DND-41 (cell line): ENCODE measurements around the gene ZNF329.

Experiments used
- ATAC-seq: fragments of 200-7000 bp; cut with Tn5 transposase; 3 replicates; pipeline ENCODE4 v1.9.1; 2021; ENCODE audit warnings: low read depth; ENCODE audit not compliant: insufficient read depth
- DNase-seq: peaks from one replicate; pipeline ENCODE4 v3.0.0-alpha.2; 2020
- H2AFZ ChIP-seq: 2 replicates; pipeline ENCODE4 v1.6.0; 2012; ENCODE audit warnings: low read depth, low read length
- H3K27ac ChIP-seq: 2 replicates; pipeline ENCODE4 v1.5.1; 2012; ENCODE audit warnings: low read length, inconsistent platforms
- H3K27me3 ChIP-seq: fragments of 200-600 bp; sonication (generic); 2 replicates; pipeline ENCODE4 v1.6.0; 2012; ENCODE audit warnings: low read length, mild to moderate bottlenecking, inconsistent platforms; ENCODE audit not compliant: insufficient read depth, poor library complexity
- H3K36me3 ChIP-seq: 2 replicates; pipeline ENCODE4 v1.5.1; 2012; ENCODE audit warnings: low read length, inconsistent platforms; ENCODE audit not compliant: insufficient read depth
- H3K4me1 ChIP-seq: 2 replicates; pipeline ENCODE4 v1.5.1; 2012; ENCODE audit warnings: mild to moderate bottlenecking, low read length; ENCODE audit not compliant: insufficient read depth
- H3K4me2 ChIP-seq: 2 replicates; pipeline ENCODE4 v1.6.0; 2012; ENCODE audit warnings: mild to moderate bottlenecking, moderate library complexity, low read length, inconsistent platforms; ENCODE audit not compliant: insufficient read depth
- H3K4me3 ChIP-seq, 2 experiments: fragments of 200-600 bp in 1 of 2; shearing (Covaris generic) in 1 of 2; 2 replicates each; pipeline ENCODE4 v1.5.1; 2012 to 2016; ENCODE audit warnings: inconsistent platforms in 2 of 2, low read length in 2 of 2, mild to moderate bottlenecking in 2 of 2, low read depth in 1 of 2, moderate library complexity in 1 of 2
- H3K79me2 ChIP-seq: 2 replicates; pipeline ENCODE4 v1.6.0; 2012; ENCODE audit warnings: low read length, inconsistent platforms; ENCODE audit not compliant: insufficient read depth
- H3K9ac ChIP-seq: 2 replicates; pipeline ENCODE4 v1.6.0; 2012; ENCODE audit warnings: low read depth, mild to moderate bottlenecking, inconsistent platforms, low read length, moderate library complexity
- H3K9me3 ChIP-seq: 2 replicates; pipeline ENCODE4 v1.5.1; 2012; ENCODE audit warnings: low read length, moderate library complexity, mild to moderate bottlenecking, inconsistent platforms; ENCODE audit not compliant: insufficient read depth, severe bottlenecking
- H4K20me1 ChIP-seq: 2 replicates; pipeline ENCODE4 v1.6.0; 2012; ENCODE audit warnings: low read length; ENCODE audit not compliant: insufficient read depth
- EZH2 ChIP-seq: IDR thresholded peaks from 3 replicates; pipeline ENCODE4 v1.6.1; 2012; ENCODE audit warnings: borderline replicate concordance, low read depth, mild to moderate bottlenecking, moderate library complexity, low read length, inconsistent platforms; ENCODE audit not compliant: severe bottlenecking
- TF ChIP-seq, protein P1 (sequence below): IDR thresholded peaks from 2 replicates; pipeline ENCODE4 v1.5.1; 2012; ENCODE audit warnings: borderline replicate concordance, low read length, moderate library complexity, mild to moderate bottlenecking; ENCODE audit not compliant: poor library complexity, severe bottlenecking; ENCODE audit errors: extremely low read depth

Gene ZNF329

DNA sequence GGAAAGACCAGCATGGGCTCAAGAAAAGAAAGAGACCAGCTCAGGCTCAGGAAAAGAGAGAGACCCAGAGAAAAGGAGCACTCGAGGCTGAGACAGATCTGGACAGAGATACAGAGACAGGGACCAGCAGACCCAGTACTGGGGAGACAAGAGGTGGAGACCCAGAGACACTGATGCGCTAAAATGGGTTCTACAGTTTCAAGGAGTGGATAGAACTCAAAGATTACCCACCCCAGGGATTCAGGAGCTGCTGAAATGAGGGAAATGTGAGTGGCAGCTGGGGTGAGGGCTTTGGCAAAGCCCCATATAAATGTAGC is 51.9 kb downstream of the ZNF329 start:
- Histone ChIP-seq H3K4me3 (peak overlapping the region; percentile 96 to 100; a peak in 3 of 4 replicates), H2AFZ (peak overlapping the region; percentile 76), H3K27ac (peak overlapping the region; percentile 58), H3K27me3 (no peaks in the 10 kb centered on the region), H3K9me3 (peaks cover 7% of the 10 kb centered on the region), H3K4me1 (peaks cover 21% of the 10 kb centered on the region), H3K4me2 (peak overlapping the region; percentile 74), H3K36me3 (peaks cover 12% of the 10 kb centered on the region), H3K9ac (peak overlapping the region; percentile 99), H3K79me2 (peaks cover 30% of the 10 kb centered on the region), H4K20me1 (no peaks in the 10 kb centered on the region)
- ATAC-seq (no peak), DNase-seq (no peak)
- TF ChIP-seq, protein P1, sequence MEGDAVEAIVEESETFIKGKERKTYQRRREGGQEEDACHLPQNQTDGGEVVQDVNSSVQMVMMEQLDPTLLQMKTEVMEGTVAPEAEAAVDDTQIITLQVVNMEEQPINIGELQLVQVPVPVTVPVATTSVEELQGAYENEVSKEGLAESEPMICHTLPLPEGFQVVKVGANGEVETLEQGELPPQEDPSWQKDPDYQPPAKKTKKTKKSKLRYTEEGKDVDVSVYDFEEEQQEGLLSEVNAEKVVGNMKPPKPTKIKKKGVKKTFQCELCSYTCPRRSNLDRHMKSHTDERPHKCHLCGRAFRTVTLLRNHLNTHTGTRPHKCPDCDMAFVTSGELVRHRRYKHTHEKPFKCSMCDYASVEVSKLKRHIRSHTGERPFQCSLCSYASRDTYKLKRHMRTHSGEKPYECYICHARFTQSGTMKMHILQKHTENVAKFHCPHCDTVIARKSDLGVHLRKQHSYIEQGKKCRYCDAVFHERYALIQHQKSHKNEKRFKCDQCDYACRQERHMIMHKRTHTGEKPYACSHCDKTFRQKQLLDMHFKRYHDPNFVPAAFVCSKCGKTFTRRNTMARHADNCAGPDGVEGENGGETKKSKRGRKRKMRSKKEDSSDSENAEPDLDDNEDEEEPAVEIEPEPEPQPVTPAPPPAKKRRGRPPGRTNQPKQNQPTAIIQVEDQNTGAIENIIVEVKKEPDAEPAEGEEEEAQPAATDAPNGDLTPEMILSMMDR: no peak
- TF ChIP-seq EZH2: no peak

DNA sequence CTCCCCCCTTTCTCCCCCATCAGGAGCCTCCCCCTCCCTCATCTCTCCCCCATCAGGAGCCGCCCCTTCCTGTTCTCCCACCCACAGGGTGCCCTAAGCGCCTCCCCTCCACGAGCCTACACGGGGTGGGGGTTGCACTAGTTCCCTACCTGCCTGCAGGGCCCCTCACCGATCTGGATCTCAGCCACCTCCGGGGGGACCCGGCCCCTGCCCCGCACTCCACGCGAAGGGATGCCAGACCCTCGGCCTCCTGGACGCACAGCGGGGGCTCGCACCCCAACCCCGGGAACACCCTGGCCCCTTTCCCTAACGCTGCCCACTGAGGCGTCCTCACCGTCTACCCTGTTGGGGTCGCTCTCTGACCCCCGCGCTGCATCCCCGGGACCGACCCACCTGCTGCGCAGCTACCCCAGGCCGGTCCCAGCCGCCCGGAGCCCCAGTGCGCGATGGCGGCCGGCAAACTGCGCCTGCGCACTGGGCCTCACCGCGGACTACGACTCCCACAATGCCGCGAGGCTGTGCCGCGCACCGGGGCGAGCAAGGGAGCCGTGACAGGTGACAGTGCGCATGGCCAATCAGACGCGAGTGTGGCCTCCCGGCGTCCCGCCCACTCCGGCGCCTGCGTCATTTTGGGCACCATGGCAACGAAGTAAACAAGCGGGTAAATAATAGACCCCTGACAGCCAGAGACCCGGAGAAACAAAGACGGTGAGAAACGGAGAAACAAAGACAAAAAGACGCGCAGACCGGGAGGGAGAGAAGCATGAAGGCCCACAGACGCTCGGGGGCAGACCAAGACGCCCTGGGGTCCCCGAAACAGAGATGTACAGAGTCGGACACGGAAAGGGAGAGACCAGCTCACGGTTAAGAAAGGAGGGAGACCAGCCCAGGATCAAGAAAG is 52.6 kb downstream of the ZNF329 start, which contains the start of gene ZSCAN18:
TSS of gene ZSCAN18 (minus strand) at position 451 of the 901 bp plus-strand sequence. CDS start 7,964 bp downstream, outside the sequence.
- peak within 1 kb of the TSS; percentile 74 for H3K4me2 ChIP-seq
- H3K4me1 ChIP-seq: peaks cover 21% of the 10 kb centered on the region
- H4K20me1 ChIP-seq: no peaks in the 10 kb centered on the region
- H3K9me3 ChIP-seq: peaks cover 7% of the 10 kb centered on the region
- ATAC-seq (peak; percentile 97), DNase-seq (peak; percentile 98)
- peak within 1 kb of the TSS; percentile 76 for H2AFZ ChIP-seq
- no peaks in the 10 kb centered on the region for H3K27me3 ChIP-seq
- H3K79me2 ChIP-seq: peaks cover 30% of the 10 kb centered on the region
- TF ChIP-seq, protein P1: no peak
- no peak for TF ChIP-seq EZH2
- peak within 1 kb of the TSS; percentile 95 for H3K27ac ChIP-seq
- H3K9ac ChIP-seq: peak within 1 kb of the TSS; percentile 99
- peaks cover 12% of the 10 kb centered on the region for H3K36me3 ChIP-seq
- H3K4me3 ChIP-seq: peak within 1 kb of the TSS; percentile 96 to 100

DNA sequence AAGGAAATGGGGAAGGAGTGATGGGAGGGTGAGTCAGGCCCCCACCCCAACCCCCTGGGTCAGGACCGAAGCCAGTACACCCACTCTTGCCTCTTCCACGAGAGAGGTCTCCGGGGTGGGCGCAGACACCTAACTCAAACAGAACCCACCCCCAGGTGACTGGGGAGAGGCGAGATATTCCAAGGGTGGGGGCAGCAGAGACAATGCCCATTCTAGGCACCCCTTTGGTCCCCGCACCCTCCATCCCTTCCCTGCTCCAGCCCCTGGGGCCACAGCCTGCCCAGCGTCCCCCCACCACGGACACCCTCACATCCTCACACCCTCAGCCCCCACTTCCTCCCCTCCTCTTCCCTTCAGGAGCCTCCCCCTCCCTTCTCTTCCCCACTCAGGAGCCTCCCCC is 53.2 kb downstream of the ZNF329 start:
- H3K9ac ChIP-seq: peak overlapping the region; percentile 99
- peak overlapping the region; percentile 74 for H3K4me2 ChIP-seq
- H3K4me3 ChIP-seq: peak overlapping the region; percentile 96 to 100; a peak in 3 of 4 replicates
- H4K20me1 ChIP-seq: no peaks in the 10 kb centered on the region
- H3K9me3 ChIP-seq: peaks cover 7% of the 10 kb centered on the region
- H3K27ac ChIP-seq: peak overlapping the region; percentile 54; the same call in 1 of the 2 replicates
- peaks cover 12% of the 10 kb centered on the region for H3K36me3 ChIP-seq
- ATAC-seq (no peak), DNase-seq (no peak)
- H3K4me1 ChIP-seq: peaks cover 21% of the 10 kb centered on the region
- H3K79me2 ChIP-seq: peaks cover 30% of the 10 kb centered on the region
- H3K27me3 ChIP-seq: no peaks in the 10 kb centered on the region
- TF ChIP-seq EZH2: no peak
- TF ChIP-seq, protein P1: no peak
- H2AFZ ChIP-seq: no peak overlapping the region
